NCI-H187 treated with DMSO at 0.1 percent for 48 hours (cell line): Measurements from ENCODE around the gene NR5A1.

ENCODE experiments used
- DNase-seq: peaks from one replicate; lab custom pipeline; 2025; lab: John Stamatoyannopoulos, UW

Gene NR5A1

DNA sequence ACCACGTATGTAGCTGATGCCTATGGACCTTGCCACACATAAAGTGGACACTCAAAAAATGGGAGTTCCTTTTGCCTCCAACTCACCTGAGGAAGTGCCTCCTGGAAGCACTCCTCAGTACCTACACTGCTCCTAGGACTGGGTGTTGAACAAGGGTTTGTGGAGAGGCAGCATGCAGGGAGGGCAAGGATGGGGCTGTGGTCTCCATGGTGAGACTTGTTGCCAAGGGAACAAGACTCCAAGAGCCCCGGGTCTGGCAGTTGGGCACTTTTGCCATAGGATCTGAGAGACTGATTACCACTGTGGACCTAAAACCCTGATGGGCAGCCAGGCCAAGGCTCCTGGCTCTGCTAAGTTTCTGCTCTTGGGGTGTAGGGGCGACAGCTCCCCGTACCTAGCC is 6.9 kb upstream of the NR5A1 start:
- DNase-seq: no peak

DNA sequence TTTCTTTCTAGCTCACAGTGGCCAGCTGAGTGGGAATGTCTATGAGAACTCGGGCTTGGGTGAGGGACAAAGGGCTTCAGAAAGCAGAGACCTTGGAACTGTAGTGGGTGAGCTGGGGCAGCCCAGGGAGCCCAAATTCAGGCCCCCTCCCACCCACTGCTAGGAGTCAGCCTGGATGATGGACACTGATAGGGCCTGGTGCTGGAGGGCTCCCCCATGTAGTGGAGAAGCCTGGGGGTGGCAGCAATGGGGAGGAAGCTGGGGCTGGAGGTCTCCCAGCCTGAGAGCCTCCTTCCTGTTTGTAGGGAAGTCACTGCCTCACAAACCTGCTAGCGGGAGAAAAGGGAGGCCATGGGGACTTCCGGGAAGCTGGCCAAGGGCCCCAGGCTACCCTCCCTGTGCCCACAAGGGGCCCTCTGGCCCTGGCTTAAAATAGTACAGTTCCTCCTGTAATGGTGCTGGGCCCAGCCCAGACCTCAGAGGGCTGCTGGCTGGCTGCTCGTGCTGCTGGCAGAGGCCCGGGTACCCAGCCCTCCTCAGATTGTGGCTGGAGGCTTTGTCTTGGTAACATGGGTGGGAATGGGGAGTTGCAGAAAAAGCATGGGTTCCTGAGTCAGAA is 6.3 kb upstream of the NR5A1 start:
- no peak for DNase-seq

DNA sequence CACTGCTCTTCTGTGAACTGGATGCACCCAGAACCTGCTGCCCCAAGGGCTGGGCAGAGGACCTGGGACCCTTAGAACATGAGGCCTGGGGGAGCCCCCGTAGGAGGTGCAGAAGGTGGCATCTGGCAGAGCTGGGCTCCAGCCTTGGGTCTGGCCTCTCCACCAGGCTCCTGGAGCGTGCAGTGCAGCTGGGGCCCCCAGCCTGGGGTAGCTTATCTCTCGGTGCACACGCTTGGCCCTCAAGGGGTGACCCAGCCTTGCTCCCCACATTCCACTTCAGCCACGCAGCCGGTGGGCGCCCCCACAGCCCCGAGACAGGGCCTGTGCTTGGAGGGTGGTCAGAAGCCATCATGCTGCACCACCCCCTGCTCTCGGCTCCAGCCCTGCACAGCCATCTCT is 5.6 kb upstream of the NR5A1 start:
- no peak for DNase-seq

DNA sequence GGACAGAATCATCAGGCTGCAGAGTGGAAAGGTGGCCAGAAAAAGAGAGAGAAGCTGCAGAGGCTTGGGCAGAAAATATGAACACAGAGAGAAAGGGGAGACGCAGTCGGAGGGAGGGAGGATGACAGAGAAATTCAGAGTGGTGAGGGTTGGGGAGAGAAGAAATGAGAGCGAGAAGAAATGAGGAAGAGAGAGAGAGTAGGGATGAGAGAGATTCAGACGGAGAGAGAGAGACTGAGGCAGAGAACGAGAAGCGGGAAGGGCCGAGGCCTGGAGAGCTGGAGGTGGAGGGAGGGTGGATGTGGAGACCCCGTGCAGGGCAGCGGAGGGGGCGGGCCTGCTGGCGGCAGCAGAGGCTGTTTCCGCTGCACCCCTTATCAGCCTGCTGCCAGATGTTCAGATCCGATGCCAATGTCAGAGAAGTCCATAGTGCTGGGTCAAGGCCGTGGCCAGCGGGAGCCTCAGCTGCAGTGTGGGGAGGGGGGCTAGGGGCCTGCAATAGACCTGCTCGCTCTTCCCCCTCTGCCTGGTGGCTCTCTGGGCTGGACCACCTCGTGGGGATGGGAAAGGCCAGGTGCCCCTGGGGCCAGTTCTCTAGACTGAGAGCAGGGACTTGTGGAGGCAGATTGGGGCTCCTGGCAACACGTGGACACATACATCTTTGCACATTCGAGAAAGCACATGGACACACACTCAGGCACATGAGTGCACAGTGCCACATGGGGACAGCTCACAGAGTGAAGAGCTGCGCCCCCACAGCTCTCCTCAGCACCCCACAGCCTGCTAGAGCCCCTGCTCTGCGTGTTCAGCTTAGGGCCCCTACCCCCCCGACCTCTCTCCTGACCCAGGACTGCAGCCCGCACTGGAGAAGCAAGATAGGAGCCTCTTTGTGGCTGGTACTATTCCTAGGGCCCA is 4.9 kb upstream of the NR5A1 start:
- DNase-seq: no peak

DNA sequence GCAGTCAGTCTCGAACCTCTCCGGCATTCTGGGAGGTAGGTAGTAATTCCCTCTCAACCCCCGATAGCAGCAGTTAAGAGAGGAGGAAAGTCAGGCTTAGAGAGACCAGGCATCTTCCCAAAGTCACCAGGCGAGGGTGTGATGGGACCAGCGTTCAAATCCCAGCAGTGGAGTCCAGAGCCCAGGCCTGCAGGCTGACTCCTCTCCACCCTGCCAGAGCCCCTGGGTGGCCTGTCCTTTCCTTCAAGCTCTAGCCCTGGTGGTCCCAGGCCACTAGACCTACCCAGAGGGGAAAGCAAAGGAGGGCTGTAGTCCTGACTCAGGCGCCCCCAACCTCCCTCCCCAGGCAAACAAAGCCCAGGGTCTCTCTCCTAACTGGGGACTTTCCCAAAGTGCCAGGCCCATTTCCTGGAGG is 4.2 kb upstream of the NR5A1 start:
- DNase-seq: no peak

DNA sequence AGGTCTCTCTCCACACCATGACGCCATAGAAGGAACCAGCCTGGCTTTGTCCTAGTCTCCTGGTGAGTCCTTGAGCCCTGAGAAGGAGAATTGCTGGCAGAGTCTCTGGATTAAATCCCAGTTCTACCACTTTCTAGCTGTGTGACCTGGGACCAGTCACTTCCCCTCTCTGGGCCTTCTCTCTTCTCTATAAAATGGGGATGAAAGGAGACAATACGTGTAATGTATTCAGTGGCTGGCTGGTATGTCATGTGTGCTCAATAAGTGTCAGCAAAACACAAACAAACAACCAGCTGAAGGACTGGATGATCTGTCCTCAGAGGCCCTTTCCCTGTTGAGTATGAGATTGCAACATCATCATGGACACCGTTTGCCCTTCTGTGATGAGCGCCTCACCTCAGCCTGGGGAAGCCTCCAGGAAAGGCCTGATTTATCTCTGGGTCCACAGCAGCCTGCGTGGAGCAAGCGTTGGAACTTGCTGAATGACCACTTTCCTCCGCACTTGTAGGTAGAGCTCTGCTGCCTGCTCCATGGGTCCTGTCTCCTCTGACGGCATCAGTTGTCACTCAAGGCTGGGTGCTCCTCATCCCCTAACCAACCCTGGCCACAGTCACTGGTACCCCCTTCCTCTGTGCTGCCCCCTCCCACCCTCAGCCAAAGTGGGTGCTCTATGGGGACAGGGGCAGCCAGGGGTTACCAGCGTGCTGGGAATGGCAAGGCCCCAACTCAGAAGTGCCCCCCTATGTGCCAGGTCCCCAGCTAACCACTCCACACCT is 3.6 kb upstream of the NR5A1 start:
- no peak for DNase-seq

DNA sequence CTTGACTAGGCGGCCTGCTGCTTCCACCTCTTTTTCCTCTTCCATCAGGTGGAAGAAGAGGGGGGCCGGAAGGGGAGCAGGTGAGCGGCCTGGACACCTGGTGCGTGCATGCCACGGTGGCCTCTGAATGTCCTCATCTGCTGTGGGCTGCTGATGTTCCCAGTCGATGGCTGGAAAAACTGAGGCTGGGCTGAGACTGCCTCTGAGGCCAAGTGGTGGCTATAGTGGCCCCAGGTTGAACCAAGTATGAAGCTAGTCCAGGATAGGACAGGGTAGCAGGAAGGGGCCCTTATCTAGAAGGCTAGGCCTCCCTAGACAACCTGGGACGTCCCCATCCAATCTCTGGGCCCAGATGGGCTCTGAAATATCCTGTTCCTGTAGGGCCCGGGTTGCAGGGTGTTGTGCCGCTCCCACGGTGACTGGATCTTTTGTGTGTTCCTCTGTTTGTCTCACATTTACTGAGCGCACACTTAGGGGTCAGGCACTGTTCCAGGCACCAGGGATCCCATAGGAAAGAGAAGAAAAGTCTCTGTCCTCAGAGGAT is 753 bp upstream of the NR5A1 start:
- DNase-seq: no peak

DNA sequence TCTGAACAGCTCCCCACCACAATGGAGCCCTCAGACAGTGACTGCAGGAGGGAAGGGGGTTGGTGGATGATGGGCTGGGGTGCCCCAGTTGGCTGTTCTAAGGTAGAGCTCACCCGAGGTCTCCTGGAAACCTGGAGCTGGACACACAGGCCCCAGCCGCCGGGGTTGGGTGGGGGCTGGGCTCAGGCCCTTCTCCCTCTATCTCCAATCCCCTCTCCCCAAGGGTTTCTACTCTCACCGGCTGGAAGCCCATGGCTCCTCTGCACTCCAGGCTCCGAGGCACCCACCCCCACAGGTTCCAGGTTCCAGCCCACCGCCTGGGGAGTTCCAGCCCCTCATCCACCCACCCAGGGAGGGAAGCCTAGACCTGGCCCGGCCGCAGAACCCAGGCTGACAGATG is 766 bp downstream of the NR5A1 start:
- no peak for DNase-seq

DNA sequence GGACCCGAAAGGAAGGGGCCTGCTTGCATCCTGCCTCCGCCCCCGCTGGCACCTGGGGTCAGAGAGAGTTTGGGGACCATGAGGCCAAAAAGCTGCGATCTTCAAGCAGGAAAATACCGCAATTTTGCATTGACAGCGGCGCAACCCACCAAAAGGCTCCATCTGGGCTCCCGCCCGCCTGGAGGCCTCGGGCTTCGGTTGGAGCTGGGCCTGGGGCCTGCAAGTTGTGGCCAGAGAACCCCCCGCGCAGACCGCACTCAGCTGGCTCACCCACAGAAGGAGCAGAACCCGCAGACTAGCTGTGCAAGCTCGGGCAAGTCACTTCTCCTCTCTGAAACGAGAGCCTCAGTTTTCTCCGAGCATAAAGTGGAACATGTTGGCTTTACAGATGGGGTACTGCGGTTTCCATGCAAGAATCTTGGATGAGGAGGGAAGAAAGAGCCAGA is 1.3 kb downstream of the NR5A1 start:
- no peak for DNase-seq

DNA sequence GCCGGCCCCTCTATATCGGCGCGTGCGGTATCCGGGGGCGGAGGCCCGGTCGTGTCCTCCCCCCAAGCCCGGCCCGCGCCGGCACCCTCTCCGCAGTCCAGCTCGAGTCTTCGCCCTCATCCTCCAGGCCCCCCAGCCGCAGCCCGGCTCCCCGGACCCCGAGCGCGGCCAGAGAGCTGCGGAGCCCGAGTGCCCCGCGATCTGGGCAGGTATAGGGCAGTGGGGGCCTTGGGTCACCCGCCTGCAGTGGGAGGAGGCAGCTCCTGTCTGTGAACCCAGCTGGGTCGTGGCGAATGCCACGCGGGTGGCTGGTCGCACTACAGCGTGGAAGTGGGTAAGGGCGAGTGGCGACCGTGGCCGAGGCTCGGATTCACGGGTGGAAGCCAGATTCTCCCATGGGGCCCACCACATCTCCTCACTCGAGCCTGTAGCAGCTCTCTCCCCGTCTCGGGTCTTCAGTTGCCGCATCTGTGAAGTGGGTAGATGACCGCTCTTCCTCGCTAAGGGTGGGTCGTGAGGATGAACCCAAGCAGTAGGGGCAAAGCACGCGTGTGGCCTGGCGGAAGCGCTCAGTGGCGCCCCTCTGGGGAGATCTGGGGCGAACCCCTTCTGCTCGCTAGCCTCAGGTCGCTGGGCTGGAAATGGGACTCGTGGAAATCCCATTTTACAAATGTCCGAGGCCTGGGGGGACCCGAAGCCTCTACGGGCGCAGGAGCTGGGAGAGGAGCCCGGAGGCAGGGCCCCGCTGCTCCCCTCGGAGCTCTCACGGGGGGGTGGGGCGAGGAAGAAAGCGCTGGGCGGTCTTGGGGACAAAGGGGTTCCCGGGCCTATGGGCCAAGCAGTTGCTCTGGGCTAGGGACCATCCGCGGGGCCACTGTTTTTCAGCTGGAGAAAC is 1.9 kb downstream of the NR5A1 start:
- DNase-seq: no peak

DNA sequence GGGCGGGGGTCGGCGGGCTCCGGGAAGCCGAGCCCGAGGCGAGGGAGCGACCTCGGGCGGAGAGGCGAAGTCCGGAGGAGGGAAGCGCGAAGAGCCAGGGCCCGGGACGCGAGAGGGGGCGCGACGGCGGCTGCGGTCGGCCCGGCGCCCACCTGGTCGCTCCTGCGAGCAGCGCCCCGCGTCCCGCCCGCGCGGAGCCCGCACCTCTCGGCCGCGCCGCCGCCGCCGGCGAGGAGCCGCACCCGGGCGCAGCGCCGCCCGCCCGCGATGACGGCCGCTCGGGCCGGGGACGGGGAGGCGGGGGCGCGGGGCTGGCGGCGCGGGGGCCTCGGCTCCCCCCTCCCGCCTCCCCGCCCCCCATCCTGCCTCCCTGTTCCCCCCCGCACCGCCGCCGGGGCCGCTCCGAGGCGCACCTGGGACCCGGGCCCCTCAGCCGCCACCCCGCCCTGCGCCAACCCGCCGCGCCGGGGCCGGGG is 2.6 kb downstream of the NR5A1 start:
- DNase-seq: no peak

DNA sequence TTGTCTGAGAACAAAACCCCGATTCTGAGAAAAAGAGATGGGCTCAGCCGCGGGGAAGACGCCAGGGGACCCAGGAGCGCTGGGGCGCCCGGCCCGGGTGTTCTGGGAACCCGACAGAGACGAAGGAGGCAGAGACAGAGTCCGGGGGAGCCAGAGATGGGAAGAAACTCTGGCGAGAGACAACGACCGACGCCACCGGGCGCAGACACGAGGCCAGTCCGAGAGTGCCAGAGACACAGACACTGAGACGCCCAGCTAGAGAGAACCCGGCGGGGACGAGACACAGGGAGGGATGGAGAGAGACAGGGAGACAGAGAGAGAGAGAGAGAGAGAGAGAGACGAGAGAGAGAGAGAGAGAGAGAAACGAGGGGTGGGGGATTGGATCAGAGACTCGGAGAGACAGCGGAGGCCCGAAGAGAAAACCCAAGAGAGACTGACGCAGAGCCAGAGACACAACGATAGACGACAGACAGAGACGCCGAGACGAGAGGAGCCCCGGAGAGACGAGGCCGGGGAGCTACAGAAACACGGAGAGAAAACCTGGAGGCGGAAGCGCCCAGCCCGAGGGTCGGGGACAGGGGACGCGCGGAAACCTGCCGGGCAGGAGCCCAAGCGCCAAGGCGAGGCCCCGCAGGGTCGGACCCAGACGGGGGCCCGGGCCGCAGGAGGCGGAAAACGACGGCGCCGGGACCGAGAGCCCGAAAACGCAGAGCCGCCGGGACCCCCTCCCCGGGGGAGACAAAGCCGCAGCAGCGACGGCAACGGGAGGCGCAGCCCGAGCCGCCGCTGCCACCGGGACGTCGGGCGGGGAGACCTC is 3.3 kb downstream of the NR5A1 start:
- DNase-seq: no peak

DNA sequence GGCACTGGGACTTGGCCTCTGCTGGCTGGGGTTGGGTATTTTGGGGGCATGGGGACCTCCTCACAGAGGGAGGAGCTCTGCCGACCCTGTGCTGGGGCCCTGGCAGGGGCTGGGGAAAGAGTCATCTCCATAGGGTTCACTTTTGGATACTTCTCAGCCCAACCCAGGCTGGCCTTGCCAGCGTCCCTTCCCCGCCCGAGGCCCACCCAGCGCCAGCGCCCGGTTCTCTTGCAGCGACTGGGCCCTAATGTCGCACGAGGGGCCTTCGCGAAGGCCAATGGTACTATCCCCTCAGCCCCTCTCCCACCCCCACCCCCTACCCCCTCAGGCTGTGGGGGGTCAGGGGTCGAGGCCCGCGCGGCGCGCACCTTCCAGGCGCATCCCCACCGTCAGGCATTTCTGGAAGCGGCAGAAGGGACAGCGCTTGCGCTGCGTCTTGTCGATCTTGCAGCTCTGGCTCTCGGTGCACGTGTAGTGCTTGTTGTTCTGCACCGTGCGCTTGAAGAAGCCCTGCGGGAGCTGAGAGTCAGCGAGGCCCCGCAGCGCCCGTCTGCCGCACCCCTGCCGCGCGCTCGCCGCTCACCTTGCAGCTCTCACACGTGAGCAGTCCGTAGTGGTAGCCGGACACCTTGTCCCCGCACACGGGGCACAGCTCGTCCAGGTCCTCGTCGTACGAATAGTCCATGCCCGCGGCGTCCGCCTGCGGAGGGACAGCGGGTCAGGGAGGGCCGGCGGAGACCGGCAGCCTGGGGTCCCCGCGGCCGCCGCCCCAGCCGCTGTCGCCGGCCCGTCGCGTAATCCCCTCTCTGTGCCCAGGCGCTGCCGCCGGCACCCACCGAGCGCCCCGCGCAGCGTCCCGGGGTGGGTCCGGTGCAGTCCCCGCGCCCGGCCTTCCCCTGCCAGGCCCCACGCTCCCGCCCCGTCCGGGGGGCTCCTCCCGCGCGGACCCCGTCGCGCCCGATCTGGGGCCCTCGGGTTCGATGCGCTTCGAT is 4.2 kb downstream of the NR5A1 start:
- DNase-seq: no peak

DNA sequence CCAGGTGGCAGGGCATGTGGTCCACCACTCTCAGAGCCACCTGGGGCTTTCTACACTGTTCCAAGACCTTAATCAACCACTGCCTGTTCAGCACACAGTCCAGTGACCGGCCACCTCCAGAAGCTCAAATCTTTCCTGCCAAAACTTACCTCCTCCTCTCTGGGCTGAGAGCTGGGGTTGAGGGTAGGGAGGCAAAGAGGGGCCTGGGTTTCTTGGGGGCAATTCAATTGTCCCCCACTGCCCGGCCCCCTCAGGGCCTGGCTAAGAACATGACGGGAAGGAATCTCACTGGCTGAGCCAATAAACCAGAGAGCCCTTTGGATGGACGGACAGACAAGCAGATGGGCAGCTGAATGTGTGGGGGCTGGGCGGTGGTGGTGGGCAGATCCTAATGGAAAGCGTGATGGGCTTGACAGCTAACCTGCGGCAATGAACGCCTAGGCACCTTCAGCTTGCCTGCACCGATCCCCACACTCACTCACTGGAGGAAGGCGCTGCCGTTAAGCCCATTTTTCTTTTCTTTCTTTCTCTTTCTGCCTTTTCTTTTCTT is 5.4 kb downstream of the NR5A1 start:
- no peak for DNase-seq

DNA sequence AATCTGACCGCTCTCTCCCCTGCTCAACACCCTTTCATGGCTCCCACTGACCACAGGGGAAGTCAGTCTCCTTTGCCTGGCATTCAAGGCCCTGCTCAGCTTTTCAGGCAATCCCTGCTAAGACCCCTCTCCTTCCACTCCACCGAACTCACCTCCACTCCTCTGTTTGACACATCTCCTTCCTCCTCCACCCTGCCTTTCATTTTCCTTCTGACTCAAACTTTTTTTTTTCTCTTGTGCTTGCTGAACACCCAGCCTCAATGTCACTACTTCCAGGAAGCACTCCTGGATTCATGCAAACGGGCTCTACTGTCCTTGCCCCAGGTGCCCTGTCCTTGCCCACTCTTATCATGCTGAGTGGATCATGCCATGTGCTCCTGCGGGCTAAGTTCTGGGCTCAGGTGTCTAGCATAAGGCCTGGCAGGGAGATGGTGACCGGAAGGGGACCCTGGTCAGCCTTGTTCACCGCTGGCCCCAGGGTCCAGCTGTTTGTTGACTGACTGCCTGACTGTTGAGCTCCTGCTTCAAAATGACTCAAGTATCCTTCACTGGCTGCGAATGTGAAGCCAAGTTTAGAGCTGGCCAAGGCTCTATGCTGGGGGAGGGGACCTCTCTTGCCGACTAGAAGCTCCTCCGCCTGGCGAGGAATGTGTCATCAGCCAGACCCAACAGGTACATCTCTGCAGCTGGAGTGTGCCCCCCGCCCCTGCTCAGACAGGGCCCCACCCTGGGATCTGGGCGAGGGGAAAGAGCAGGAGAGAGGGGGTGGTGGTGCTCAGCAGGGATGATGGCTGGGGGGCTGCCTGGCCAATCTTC is 6.2 kb downstream of the NR5A1 start:
- no peak for DNase-seq

DNA sequence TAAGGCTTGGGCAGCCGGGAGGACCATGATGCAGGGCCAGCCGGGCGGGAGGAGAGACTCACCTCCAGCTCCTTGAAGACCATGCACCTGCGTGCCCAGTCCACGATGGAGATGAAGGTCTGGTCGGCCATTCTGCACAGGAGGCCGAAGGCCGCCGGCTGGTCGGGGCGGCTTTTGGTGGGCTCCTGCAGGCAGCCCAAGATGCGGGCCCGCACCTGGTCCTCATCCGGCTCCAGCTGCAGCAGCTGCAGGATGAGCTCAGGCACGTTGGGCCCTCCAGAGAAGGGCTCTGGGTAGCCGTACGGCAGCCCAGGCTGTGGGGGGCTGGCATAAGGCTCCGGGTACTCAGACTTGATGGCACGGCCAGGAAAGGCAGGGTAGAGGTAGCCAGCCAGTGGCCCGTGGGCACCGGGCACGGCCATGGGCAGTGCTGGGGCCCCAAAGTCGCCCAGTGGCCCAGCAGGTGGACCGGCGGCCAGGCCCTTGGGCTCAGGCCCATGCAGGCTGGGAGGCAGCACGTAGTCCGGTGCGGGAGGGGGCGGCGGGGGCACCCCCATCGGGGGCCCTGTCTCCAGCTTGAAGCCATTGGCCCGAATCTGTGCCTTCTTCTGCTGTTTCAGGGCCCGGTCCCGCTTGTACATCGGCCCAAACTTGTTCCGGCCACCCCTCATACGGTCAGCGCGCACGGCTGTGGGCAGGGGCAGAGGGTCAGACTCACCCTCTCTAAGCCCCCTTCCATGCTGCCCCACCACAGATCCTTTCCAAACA is 7.0 kb downstream of the NR5A1 start:
- DNase-seq: no peak

DNA sequence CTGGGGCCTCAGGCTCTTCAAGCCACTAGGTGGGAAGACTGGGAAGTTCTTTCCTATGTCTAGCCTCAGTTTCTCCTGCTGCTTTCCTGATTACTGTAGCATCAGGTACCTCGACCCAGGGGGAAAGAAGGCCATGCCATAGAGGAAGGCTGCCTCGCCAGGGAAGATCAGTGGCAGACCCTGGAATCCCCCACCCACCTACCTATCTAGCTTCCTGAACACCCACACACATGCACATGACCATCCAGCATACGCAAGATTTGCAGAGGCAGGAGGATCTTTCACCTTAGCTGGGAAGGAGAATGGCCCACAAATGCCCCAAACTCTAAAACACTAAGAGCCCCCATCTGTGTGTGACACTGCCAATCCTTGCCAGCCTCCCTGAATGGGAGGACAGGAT is 8.0 kb downstream of the NR5A1 start:
- no peak for DNase-seq
